PC-9 (cell line): Measurements from ENCODE around the gene TIPRL. TPM values are rescaled to one million over a fixed set of nuclear protein-coding genes. Genes with fewer than 3 reads are reported as not detected.
A peak's percentile ranks its signal among the peaks of the same experiment; 100 is the strongest.

Experiments
- BruUV-seq: library from RNA; stranded (reverse); fragments of 400-500 nt; replicated peaks from 2 replicates; lab custom pipeline; 2021; lab: Mats Ljungman, UMichigan
- CTCF ChIA-PET: fragments of 300-600 bp; sonication (Branson Sonifier 250); formaldehyde crosslinking; loops from one replicate; lab custom pipeline; 2022; ENCODE audit warnings: antibody characterized with exemption; lab: Charles Lee
- POLR2A ChIA-PET: fragments of 300-600 bp; sonication (Branson Sonifier 250); formaldehyde crosslinking; loops from one replicate; lab custom pipeline; 2022; ENCODE audit warnings: antibody characterized with exemption; ENCODE audit not compliant: unreplicated experiment; lab: Charles Lee
- DNase-seq, 2 experiments: peaks; one replicate each; pipeline versions ENCODE4 v3.0.0 to v3.0.0-alpha.2; 2015 to 2022; ENCODE audit warnings: mixed read lengths in 1 of 2
- H2AFZ ChIP-seq: fragments of 200-600 bp; sonication (generic); 2 replicates; pipeline ENCODE4 v1.8.1; 2017; ENCODE audit warnings: antibody characterized with exemption
- H3F3A ChIP-seq: fragments of 200-600 bp; sonication (generic); 2 replicates; pipeline ENCODE4 v1.8.1; 2017; ENCODE audit warnings: antibody characterized with exemption, mild to moderate bottlenecking, low read depth; ENCODE audit not compliant: insufficient read depth
- H3K27ac ChIP-seq: fragments of 200-600 bp; sonication (generic); 2 replicates; pipeline ENCODE4 v1.6.1; 2016; ENCODE audit warnings: mixed run types
- H3K27me3 ChIP-seq: fragments of 200-600 bp; sonication (generic); 2 replicates; pipeline ENCODE4 v1.6.1; 2016; ENCODE audit warnings: low read depth, mixed run types; ENCODE audit not compliant: insufficient read depth
- H3K36me3 ChIP-seq: fragments of 200-600 bp; sonication (generic); 2 replicates; pipeline ENCODE4 v1.6.1; 2016; ENCODE audit warnings: low read depth, mixed run types
- H3K4me1 ChIP-seq: fragments of 200-600 bp; sonication (generic); replicated peaks from 2 replicates; pipeline ENCODE4 v1.6.1; 2016; ENCODE audit warnings: mixed run types; ENCODE audit not compliant: insufficient read depth
- H3K4me2 ChIP-seq: fragments of 200-600 bp; sonication (generic); 2 replicates; pipeline ENCODE4 v1.6.1; 2017; ENCODE audit warnings: mixed run types
- H3K4me3 ChIP-seq: fragments of 200-600 bp; sonication (generic); 2 replicates; pipeline ENCODE4 v1.6.1; 2016; ENCODE audit warnings: mixed run types
- H3K79me2 ChIP-seq: fragments of 200-600 bp; sonication (generic); 2 replicates; pipeline ENCODE4 v1.6.1; 2017; ENCODE audit warnings: low read depth, mixed run types
- H3K9me2 ChIP-seq: fragments of 200-600 bp; sonication (generic); 2 replicates; pipeline ENCODE4 v1.8.1; 2017; ENCODE audit warnings: mild to moderate bottlenecking; ENCODE audit not compliant: insufficient read depth
- H3K9me3 ChIP-seq: fragments of 200-600 bp; sonication (generic); 2 replicates; pipeline ENCODE4 v1.8.1; 2016; ENCODE audit warnings: low read depth; ENCODE audit not compliant: insufficient read depth
- H4K20me1 ChIP-seq: fragments of 200-600 bp; sonication (generic); 2 replicates; pipeline ENCODE4 v1.8.1; 2017; ENCODE audit not compliant: insufficient read depth
- CTCF ChIP-seq: fragments of 200-600 bp; sonication (generic); conservative IDR thresholded peaks from 2 replicates; pipeline ENCODE4 v1.6.1; 2017; ENCODE audit warnings: mixed run types, antibody characterized with exemption, mild to moderate bottlenecking, moderate library complexity
- EZH2 ChIP-seq: fragments of 200-600 bp; sonication (generic); IDR thresholded peaks from 2 replicates; pipeline ENCODE4 v1.8.0; 2017; ENCODE audit warnings: antibody characterized with exemption, low read depth
- intact Hi-C: fragments of 100-400 bp; cut with micrococcal nuclease; formaldehyde crosslinking; loops from one replicate; pipeline ENCODE4 v1.10.0; 2022; ENCODE audit not compliant: unreplicated experiment
- total RNA-seq: library from RNA; stranded (reverse); gene quantifications from 2 replicates; pipeline ENCODE4 v1.2.3, GENCODE V29; 2021

The TIPRL gene
- total RNA-seq, 1 experiment from 2014 or later = 47.7 TPM

DNA sequence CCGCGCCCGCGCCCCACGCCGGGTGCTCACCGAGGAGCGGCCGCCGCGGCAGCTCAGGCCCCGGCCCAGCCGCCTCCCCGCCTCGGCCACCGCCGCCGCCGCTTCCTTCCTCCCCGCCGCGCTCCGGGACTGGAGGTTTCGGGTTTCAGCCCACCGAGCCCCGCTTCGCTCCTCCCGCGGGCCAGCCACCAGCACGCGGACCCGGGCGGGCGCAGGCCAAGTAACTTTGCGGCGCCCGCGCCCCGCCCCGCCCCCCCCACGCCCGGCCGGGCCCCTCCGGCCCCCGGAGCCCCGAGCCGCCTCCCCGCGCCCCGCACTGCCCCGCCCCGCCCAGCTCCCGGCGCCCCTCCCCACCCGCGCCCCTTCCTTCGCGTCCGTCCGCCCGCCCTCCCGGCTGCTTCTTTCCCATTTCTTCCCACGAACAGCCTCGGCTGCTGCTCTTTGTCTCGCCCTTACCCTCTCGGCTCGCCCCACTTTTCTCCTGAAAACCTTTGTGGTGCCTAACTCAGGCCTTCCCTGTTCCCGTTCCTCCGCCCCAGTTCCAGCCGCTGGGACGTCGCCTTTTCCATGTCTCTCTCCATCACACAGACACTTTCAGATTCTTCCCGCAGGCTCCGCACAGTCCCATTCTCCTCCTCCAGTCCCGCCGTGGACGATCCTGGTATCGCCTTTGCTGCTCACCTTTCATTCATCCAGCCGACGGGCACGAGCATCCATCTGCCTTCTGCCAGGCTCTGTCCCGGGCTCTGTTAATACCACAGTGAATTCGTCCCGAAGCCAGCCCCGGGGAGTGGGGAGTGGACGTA is 41.9 kb upstream of the TIPRL start, which contains the start of gene GPR161:
Gene GPR161 (minus strand): TSS at position 222 of the 806 bp plus-strand sequence. CDS start 32,080 bp downstream, outside the sequence.
- H3F3A ChIP-seq = peaks cover 17% of the 10 kb centered on the region; the same call in 1 of the 2 replicates
- no peaks in the 10 kb centered on the region for H3K36me3 ChIP-seq
- no peak within 1 kb of the TSS for H3K27ac ChIP-seq
- H3K4me2 ChIP-seq = peak within 1 kb of the TSS; percentile 95
- peaks cover 20% of the 10 kb centered on the region for H3K4me1 ChIP-seq
- peak in 1 of 2 experiments; percentile 43 for DNase-seq
- no peaks in the 10 kb centered on the region for H3K27me3 ChIP-seq
- H3K9me3 ChIP-seq = no peaks in the 10 kb centered on the region
- H3K4me3 ChIP-seq = peak within 1 kb of the TSS; percentile 78
- TF ChIP-seq CTCF (no peak), EZH2 (no peak)
- peak within 1 kb of the TSS; percentile 97 for H2AFZ ChIP-seq
- ChIA-PET POLR2A (interaction anchor here (0.6 kb wide), 1 partner anchor 15 kb away, joined by 3 read pairs; no protein-coding TSS in a partner anchor), CTCF (no interaction called here)
- intact Hi-C loops = loop anchor here (5.0 kb wide), 2 partner anchors 55 to 185 kb away; no protein-coding TSS in a partner anchor
- no peaks in the 10 kb centered on the region for H4K20me1 ChIP-seq
- no peaks in the 10 kb centered on the region for H3K9me2 ChIP-seq
- H3K79me2 ChIP-seq = no peaks in the 10 kb centered on the region
- no TSS peak for BruUV-seq

- no peaks in the 10 kb centered on the region for H3K9me3 ChIP-seq
- DNase-seq = no peak
- H3K27ac ChIP-seq = no peak overlapping the region
- no peaks in the 10 kb centered on the region for H3K36me3 ChIP-seq
- BruUV-seq = no TSS peak
- peak overlapping the region; percentile 78 for H3K4me3 ChIP-seq
- intact Hi-C loops = loop anchor here (5.0 kb wide), 2 partner anchors 55 to 185 kb away; no protein-coding TSS in a partner anchor
- H4K20me1 ChIP-seq = no peaks in the 10 kb centered on the region
- peaks cover 20% of the 10 kb centered on the region for H3K4me1 ChIP-seq
- CTCF ChIA-PET = no interaction called here
- no peaks in the 10 kb centered on the region for H3K27me3 ChIP-seq
- no peaks in the 10 kb centered on the region for H3K79me2 ChIP-seq
- H3F3A ChIP-seq = peaks cover 17% of the 10 kb centered on the region; the same call in 1 of the 2 replicates
- TF ChIP-seq CTCF (no peak), EZH2 (no peak)
- H2AFZ ChIP-seq = peak overlapping the region; percentile 94
- POLR2A ChIA-PET = interaction anchor here (0.6 kb wide), 1 partner anchor 14 kb away, joined by 3 read pairs; no protein-coding TSS in a partner anchor
- H3K4me2 ChIP-seq = peak overlapping the region; percentile 95
- no peaks in the 10 kb centered on the region for H3K9me2 ChIP-seq
Observed at GRCh38 chr1:168137515-168137821, 41.3 kb upstream of the TIPRL start.

DNA sequence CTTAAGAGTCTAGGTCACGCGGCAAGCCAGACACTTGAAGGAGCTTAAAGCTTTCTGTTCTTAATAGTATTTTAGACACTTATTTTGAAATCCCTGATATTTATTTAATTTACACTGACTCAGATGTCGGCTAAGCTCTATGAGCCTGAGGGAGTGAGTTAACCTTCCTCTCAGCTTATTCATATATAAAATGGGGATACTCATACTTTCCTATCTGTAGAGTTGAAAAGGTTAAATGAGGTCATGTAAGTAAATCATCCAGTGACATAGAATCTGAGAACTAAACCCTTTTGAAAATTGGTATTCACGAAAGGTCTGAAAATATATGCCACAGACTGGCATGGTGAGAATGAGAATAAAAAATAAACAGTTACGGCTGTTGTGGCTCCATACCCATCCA is 40.6 kb upstream of the TIPRL start:
- CTCF ChIA-PET = no interaction called here
- POLR2A ChIA-PET = no interaction called here
- BruUV-seq = no TSS peak
- no peak overlapping the region for H3K4me3 ChIP-seq
- intact Hi-C loops = loop anchor here (5.0 kb wide), 2 partner anchors 56 to 184 kb away; no protein-coding TSS in a partner anchor
- TF ChIP-seq EZH2 = no peak
- no peak for TF ChIP-seq CTCF
- H3K36me3 ChIP-seq = no peaks in the 10 kb centered on the region
- peaks cover 17% of the 10 kb centered on the region; the same call in 1 of the 2 replicates for H3F3A ChIP-seq
- no peak for DNase-seq
- no peaks in the 10 kb centered on the region for H3K79me2 ChIP-seq
- peak overlapping the region; percentile 95 for H3K4me2 ChIP-seq
- no peaks in the 10 kb centered on the region for H3K27me3 ChIP-seq
- H3K4me1 ChIP-seq = peaks cover 20% of the 10 kb centered on the region
- no peaks in the 10 kb centered on the region for H4K20me1 ChIP-seq
- H3K27ac ChIP-seq = no peak overlapping the region
- no peaks in the 10 kb centered on the region for H3K9me3 ChIP-seq
- peak overlapping the region; percentile 94; the same call in 1 of the 2 replicates for H2AFZ ChIP-seq
- H3K9me2 ChIP-seq = no peaks in the 10 kb centered on the region
